ENCODE measurements around the gene HLA-B.

Gene HLA-B

DNA sequence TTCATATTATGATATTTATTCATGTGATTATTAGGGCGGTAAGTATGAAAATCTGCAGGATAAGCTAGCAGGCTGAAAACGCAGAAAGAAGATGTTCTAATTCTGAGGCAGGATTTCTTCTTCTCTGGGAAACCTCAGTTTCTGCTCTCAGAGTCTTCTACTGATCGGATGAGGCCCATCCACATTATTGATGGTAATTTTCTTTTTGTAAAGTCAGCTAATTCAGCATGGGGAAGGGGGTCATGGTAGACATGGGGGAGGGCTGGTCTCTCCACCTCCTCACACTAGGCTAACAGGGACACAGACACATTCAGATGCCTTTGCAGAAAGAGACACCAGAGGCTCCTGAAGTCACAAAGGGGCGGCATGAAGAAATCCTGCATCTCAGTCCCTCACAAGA lies 24.7 kb upstream of the HLA-B start:
- TF ChIP-seq PPARA (CRISPR knock-in tag; IDR thresholded peaks at IDR 0.05; ENCODE audit: borderline replicate concordance) (no peak), TCF4 (CRISPR knock-in tag; IDR thresholded peaks at IDR 0.05; ENCODE audit: borderline replicate concordance) (no peak), ISL1 (CRISPR knock-in tag; IDR thresholded peaks at IDR 0.05) (no peak), ZFP30 (CRISPR knock-in tag; IDR thresholded peaks at IDR 0.05) (no peak), RARB (CRISPR knock-in tag; IDR thresholded peaks at IDR 0.05) (no peak), ZNF8 (CRISPR knock-in tag; IDR thresholded peaks at IDR 0.05) (no peak), CSDC2 (CRISPR knock-in tag; IDR thresholded peaks at IDR 0.05) (no peak), GLIS3 (CRISPR knock-in tag; IDR thresholded peaks at IDR 0.05) (no peak), ZC3H10 (CRISPR knock-in tag; IDR thresholded peaks at IDR 0.05) (no peak)
- TF ChIP-seq, protein P1, sequence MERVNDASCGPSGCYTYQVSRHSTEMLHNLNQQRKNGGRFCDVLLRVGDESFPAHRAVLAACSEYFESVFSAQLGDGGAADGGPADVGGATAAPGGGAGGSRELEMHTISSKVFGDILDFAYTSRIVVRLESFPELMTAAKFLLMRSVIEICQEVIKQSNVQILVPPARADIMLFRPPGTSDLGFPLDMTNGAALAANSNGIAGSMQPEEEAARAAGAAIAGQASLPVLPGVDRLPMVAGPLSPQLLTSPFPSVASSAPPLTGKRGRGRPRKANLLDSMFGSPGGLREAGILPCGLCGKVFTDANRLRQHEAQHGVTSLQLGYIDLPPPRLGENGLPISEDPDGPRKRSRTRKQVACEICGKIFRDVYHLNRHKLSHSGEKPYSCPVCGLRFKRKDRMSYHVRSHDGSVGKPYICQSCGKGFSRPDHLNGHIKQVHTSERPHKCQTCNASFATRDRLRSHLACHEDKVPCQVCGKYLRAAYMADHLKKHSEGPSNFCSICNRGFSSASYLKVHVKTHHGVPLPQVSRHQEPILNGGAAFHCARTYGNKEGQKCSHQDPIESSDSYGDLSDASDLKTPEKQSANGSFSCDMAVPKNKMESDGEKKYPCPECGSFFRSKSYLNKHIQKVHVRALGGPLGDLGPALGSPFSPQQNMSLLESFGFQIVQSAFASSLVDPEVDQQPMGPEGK (CRISPR knock-in tag; IDR thresholded peaks at IDR 0.05; ENCODE audit: borderline replicate concordance), result no peak
- TF ChIP-seq, protein P2, sequence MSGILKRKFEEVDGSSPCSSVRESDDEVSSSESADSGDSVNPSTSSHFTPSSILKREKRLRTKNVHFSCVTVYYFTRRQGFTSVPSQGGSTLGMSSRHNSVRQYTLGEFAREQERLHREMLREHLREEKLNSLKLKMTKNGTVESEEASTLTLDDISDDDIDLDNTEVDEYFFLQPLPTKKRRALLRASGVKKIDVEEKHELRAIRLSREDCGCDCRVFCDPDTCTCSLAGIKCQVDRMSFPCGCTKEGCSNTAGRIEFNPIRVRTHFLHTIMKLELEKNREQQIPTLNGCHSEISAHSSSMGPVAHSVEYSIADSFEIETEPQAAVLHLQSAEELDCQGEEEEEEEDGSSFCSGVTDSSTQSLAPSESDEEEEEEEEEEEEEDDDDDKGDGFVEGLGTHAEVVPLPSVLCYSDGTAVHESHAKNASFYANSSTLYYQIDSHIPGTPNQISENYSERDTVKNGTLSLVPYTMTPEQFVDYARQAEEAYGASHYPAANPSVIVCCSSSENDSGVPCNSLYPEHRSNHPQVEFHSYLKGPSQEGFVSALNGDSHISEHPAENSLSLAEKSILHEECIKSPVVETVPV (CRISPR knock-in tag; IDR thresholded peaks at IDR 0.05), result no peak
- TF ChIP-seq, protein P3, sequence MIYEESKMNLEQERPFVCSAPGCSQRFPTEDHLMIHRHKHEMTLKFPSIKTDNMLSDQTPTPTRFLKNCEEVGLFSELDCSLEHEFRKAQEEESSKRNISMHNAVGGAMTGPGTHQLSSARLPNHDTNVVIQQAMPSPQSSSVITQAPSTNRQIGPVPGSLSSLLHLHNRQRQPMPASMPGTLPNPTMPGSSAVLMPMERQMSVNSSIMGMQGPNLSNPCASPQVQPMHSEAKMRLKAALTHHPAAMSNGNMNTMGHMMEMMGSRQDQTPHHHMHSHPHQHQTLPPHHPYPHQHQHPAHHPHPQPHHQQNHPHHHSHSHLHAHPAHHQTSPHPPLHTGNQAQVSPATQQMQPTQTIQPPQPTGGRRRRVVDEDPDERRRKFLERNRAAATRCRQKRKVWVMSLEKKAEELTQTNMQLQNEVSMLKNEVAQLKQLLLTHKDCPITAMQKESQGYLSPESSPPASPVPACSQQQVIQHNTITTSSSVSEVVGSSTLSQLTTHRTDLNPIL (CRISPR knock-in tag; IDR thresholded peaks at IDR 0.05; ENCODE audit: low read depth), result no peak
- TF ChIP-seq, protein P4, sequence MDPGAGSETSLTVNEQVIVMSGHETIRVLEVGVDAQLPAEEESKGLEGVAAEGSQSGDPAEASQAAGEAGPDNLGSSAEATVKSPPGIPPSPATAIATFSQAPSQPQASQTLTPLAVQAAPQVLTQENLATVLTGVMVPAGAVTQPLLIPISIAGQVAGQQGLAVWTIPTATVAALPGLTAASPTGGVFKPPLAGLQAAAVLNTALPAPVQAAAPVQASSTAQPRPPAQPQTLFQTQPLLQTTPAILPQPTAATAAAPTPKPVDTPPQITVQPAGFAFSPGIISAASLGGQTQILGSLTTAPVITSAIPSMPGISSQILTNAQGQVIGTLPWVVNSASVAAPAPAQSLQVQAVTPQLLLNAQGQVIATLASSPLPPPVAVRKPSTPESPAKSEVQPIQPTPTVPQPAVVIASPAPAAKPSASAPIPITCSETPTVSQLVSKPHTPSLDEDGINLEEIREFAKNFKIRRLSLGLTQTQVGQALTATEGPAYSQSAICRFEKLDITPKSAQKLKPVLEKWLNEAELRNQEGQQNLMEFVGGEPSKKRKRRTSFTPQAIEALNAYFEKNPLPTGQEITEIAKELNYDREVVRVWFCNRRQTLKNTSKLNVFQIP (CRISPR knock-in tag; IDR thresholded peaks at IDR 0.05; ENCODE audit: borderline replicate concordance, low read depth), result no peak
- no peak for ATAC-seq

DNA sequence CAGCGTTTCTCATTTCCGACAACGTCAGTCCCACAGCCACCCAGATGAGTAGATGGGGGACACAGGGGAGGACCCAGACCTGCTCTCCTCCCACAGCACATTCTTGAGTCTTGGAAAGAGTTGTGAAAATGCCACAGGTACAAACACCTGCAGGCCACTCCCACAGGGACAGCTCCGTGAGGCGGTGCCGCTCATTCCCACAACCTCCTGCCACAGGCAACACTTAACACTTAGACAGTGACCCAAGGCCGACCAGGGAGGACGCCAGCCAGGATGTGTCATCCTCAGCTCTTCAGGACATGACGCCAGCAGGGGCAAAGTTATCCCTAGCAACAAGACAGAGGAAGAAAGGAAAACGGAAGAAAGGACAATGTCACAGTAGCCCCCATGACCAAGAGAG lies 22.9 kb upstream of the HLA-B start:
- TF ChIP-seq ISL1 (CRISPR knock-in tag; IDR thresholded peaks at IDR 0.05) (no peak), ZFP3 (CRISPR knock-in tag; IDR thresholded peaks at IDR 0.05) (no peak)
- TF ChIP-seq, protein P3 (CRISPR knock-in tag; IDR thresholded peaks at IDR 0.05; ENCODE audit: low read depth), result no peak
- TF ChIP-seq, protein P2 (CRISPR knock-in tag; IDR thresholded peaks at IDR 0.05), result no peak
- TF ChIP-seq, protein P4 (CRISPR knock-in tag; IDR thresholded peaks at IDR 0.05; ENCODE audit: borderline replicate concordance, low read depth), result no peak
- ATAC-seq, result peak; percentile 22; the same call in 1 of the 3 replicates

DNA sequence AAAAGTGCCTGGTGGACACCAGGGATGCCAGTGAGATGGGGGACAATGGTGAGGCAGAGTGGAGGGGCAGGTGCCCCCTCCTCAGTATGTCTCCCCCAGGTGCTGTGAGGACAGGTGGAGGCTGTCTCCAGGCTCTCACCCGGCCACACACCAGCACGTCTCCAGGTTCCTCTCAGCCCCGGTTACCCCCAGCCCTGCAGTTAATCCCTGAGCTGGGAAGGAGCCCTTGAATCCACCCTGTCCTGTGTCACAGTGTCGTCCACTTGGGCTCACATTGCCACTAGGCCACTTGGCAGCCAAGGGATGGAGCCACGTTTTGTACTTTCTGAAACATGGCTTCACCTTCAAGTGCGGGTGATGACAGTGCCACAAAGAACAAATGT lies 21.7 kb upstream of the HLA-B start:
- no peak for ATAC-seq
- no peak for TF ChIP-seq ZFP3 (CRISPR knock-in tag; IDR thresholded peaks at IDR 0.05)

DNA sequence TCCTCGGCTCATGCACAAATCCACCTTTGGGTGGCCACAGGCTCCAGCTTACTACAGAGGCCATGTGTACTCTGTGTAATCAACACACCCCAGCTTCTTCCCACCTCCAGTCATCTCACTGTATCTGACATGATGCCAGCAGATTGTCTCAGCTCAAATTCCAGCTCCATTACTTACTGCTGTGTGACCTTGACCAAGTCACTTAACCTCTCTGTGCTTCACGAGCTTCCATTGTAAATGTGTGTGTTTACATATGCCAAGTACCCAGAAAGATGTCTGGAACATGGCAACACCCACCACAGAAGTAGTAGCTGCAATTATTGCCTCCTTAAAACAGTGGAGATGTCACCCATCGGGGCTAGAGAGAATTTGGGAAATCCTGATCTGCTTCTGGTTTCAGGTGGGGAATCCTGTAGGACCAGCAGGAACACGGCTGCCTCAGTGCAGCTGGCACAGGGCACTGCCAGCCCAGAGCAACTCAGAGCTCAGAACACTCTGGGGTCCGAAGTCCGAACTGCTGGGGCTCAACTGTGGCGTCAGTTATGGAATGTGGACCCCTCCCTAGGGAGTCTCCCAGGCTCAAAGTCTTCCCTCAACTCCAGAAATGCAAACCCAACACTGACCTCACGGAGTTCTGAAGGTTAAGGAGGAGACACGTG lies 21.2 kb upstream of the HLA-B start:
- ATAC-seq, result no peak
- TF ChIP-seq ZFP3 (CRISPR knock-in tag; IDR thresholded peaks at IDR 0.05) (no peak), ESRRG (CRISPR knock-in tag; IDR thresholded peaks at IDR 0.05) (no peak), TCF4 (CRISPR knock-in tag; IDR thresholded peaks at IDR 0.05; ENCODE audit: borderline replicate concordance) (no peak), ARNTL (CRISPR knock-in tag; IDR thresholded peaks at IDR 0.05; ENCODE audit: borderline replicate concordance, low read depth) (no peak), TOX (CRISPR knock-in tag; IDR thresholded peaks at IDR 0.05; ENCODE audit: borderline replicate concordance) (no peak), BACH2 (CRISPR knock-in tag; IDR thresholded peaks at IDR 0.05; ENCODE audit: borderline replicate concordance) (no peak), ISL1 (CRISPR knock-in tag; IDR thresholded peaks at IDR 0.05) (no peak), ZNF8 (CRISPR knock-in tag; IDR thresholded peaks at IDR 0.05) (no peak)

Measured in SK-N-SH treated with all-trans-retinoic acid at 6 μM for 48 hours (cell line).